PC-3 (cell line): ENCODE results near the gene CIC. TPM values are rescaled to one million over a fixed set of nuclear protein-coding genes. Genes with fewer than 3 reads are reported as not detected.

Source experiments
- ATAC-seq: fragments of 200-7000 bp; cut with Tn5 transposase; 2 replicates; pipeline ENCODE4 v1.9.1; 2020; ENCODE audit warnings: mild to moderate bottlenecking, moderate library complexity
- BruUV-seq: library from RNA; stranded (reverse); fragments of 400-500 nt; replicated peaks from 2 replicates; lab custom pipeline; 2021; lab: Mats Ljungman, UMichigan
- CTCF ChIA-PET: fragments of 300-600 bp; sonication (Branson Sonifier 250); formaldehyde crosslinking; loops from one replicate; lab custom pipeline; 2022; ENCODE audit warnings: antibody characterized with exemption; lab: Charles Lee
- POLR2A ChIA-PET: fragments of 300-600 bp; sonication (Branson Sonifier 250); formaldehyde crosslinking; loops from one replicate; lab custom pipeline; 2022; ENCODE audit warnings: antibody characterized with exemption; ENCODE audit not compliant: unreplicated experiment; lab: Charles Lee
- DNase-seq: peaks from one replicate; pipeline ENCODE4 v3.0.0-alpha.2; 2015
- H2AFZ ChIP-seq: fragments of 300-600 bp; sonication (generic); 2 replicates; pipeline ENCODE4 v1.6.0; 2016; ENCODE audit warnings: antibody characterized with exemption, low read length
- H3F3A ChIP-seq: fragments of 300-600 bp; sonication (generic); one replicate; pipeline ENCODE4 v1.6.0; 2017; ENCODE audit warnings: antibody characterized with exemption, low read length, control low read depth, mild to moderate bottlenecking; ENCODE audit not compliant: unreplicated experiment
- H3K27ac ChIP-seq: fragments of 300-600 bp; sonication (generic); 2 replicates; pipeline ENCODE4 v1.5.1; 2016; ENCODE audit warnings: mild to moderate bottlenecking, low read length
- H3K27me3 ChIP-seq: fragments of 300-600 bp; sonication (generic); 2 replicates; pipeline ENCODE4 v1.6.1; 2016; ENCODE audit warnings: low read length, mixed read lengths
- H3K36me3 ChIP-seq: fragments of 300-600 bp; sonication (generic); 2 replicates; pipeline ENCODE4 v1.6.1; 2016; ENCODE audit warnings: low read depth, mixed run types, low read length, mixed read lengths
- H3K4me1 ChIP-seq: fragments of 300-600 bp; sonication (generic); 2 replicates; pipeline ENCODE4 v1.5.1; 2016; ENCODE audit warnings: low read length; ENCODE audit not compliant: insufficient read depth
- H3K4me2 ChIP-seq: fragments of 300-600 bp; sonication (generic); 2 replicates; pipeline ENCODE4 v1.6.0; 2016; ENCODE audit warnings: low read length
- H3K4me3 ChIP-seq: fragments of 300-600 bp; sonication (generic); 2 replicates; pipeline ENCODE4 v1.5.1; 2016; ENCODE audit warnings: mild to moderate bottlenecking, low read length, mixed read lengths
- H3K79me2 ChIP-seq: fragments of 300-600 bp; sonication (generic); 2 replicates; pipeline ENCODE4 v1.6.1; 2017; ENCODE audit warnings: low read length, mixed read lengths
- H3K9ac ChIP-seq: fragments of 300-600 bp; sonication (generic); 2 replicates; pipeline ENCODE4 v1.6.0; 2016; ENCODE audit warnings: mild to moderate bottlenecking, low read length
- H3K9me2 ChIP-seq: fragments of 300-600 bp; sonication (generic); replicated peaks from 2 replicates; pipeline ENCODE4 v1.6.1; 2016; ENCODE audit warnings: mixed run types, low read length, mixed read lengths
- H3K9me3 ChIP-seq: fragments of 300-600 bp; sonication (generic); 2 replicates; pipeline ENCODE4 v1.6.1; 2016; ENCODE audit warnings: low read length, mixed read lengths
- H4K20me1 ChIP-seq: fragments of 300-600 bp; sonication (generic); 2 replicates; pipeline ENCODE4 v1.6.1; 2016; ENCODE audit warnings: low read length, mixed read lengths
- EZH2 ChIP-seq: fragments of 300-600 bp; sonication (generic); IDR thresholded peaks from one replicate; pipeline ENCODE4 v1.6.1; 2017; ENCODE audit warnings: antibody characterized with exemption, mild to moderate bottlenecking, low read length; ENCODE audit not compliant: unreplicated experiment
- EZH2phosphoT487 ChIP-seq: fragments of 300-600 bp; sonication (generic); IDR thresholded peaks from 2 replicates; pipeline ENCODE4 v1.6.1; 2018; ENCODE audit warnings: mild to moderate bottlenecking, antibody characterized with exemption, low read length, borderline replicate concordance
- intact Hi-C: fragments of 100-400 bp; cut with micrococcal nuclease; formaldehyde crosslinking; loops from 2 replicates; pipeline ENCODE4 v1.9.0; 2023
- total RNA-seq: library from RNA; depleted of rRNA; stranded (reverse); fragments of >200 nt; gene quantifications from 2 replicates; pipeline ENCODE4 v1.2.3, GENCODE V29; 2014
- TF ChIP-seq, protein P1 (sequence below): fragments of 300-600 bp; sonication (generic); conservative IDR thresholded peaks from 2 replicates; pipeline ENCODE4 v1.5.1; 2017; ENCODE audit warnings: antibody characterized with exemption, low read depth, mild to moderate bottlenecking, low read length

Gene CIC
- total RNA-seq, 1 experiment from 2014 or later = 9.8 TPM

GRCh38 chr19:42309686-42310085, 40.6 kb downstream of the CIC start:
- no peaks in the 10 kb centered on the region for H3K9me2 ChIP-seq
- no peaks in the 10 kb centered on the region for H4K20me1 ChIP-seq
- H3K4me3 ChIP-seq = no peak overlapping the region
- no peak overlapping the region for H2AFZ ChIP-seq
- POLR2A ChIA-PET = no interaction called here
- no peak for DNase-seq
- H3K9me3 ChIP-seq = no peaks in the 10 kb centered on the region
- no peaks in the 10 kb centered on the region for H3K27me3 ChIP-seq
- H3K4me1 ChIP-seq = no peaks in the 10 kb centered on the region
- ATAC-seq = no peak
- H3K36me3 ChIP-seq = no peaks in the 10 kb centered on the region
- H3K4me2 ChIP-seq = no peak overlapping the region
- H3K27ac ChIP-seq = no peak overlapping the region
- CTCF ChIA-PET = no interaction called here
- BruUV-seq = no TSS peak
- no peaks in the 10 kb centered on the region for H3K79me2 ChIP-seq
- no peak overlapping the region for H3K9ac ChIP-seq
- no peaks in the 10 kb centered on the region for H3F3A ChIP-seq
- no peak for TF ChIP-seq EZH2
- TF ChIP-seq EZH2phosphoT487 = no peak
- TF ChIP-seq, protein P1, sequence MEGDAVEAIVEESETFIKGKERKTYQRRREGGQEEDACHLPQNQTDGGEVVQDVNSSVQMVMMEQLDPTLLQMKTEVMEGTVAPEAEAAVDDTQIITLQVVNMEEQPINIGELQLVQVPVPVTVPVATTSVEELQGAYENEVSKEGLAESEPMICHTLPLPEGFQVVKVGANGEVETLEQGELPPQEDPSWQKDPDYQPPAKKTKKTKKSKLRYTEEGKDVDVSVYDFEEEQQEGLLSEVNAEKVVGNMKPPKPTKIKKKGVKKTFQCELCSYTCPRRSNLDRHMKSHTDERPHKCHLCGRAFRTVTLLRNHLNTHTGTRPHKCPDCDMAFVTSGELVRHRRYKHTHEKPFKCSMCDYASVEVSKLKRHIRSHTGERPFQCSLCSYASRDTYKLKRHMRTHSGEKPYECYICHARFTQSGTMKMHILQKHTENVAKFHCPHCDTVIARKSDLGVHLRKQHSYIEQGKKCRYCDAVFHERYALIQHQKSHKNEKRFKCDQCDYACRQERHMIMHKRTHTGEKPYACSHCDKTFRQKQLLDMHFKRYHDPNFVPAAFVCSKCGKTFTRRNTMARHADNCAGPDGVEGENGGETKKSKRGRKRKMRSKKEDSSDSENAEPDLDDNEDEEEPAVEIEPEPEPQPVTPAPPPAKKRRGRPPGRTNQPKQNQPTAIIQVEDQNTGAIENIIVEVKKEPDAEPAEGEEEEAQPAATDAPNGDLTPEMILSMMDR = no peak
- intact Hi-C loops = no loop called here

DNA sequence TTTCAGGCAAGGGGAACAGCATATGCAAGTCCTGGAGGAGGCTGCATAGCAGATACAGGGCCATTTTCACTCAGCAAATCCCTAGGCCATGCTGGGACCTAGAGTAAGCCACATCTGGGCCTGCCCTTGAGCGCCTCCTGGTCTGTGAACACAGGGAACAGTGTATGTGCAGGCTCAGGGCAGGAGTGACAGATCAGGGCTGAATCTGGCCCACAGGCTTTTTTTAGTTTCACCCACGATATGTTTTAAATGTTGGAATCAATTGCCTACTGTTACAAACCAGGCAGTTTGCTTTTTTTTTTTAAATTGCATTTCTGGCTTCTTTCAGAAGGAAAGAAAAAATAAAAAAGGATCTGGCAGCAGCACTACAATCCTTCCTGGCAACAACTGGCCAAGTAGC, 42.6 kb downstream of the CIC start:
- H3K4me1 ChIP-seq = no peaks in the 10 kb centered on the region
- H4K20me1 ChIP-seq = no peaks in the 10 kb centered on the region
- intact Hi-C loops = no loop called here
- H3K27ac ChIP-seq = no peak overlapping the region
- no peaks in the 10 kb centered on the region for H3K79me2 ChIP-seq
- no peaks in the 10 kb centered on the region for H3K9me3 ChIP-seq
- no peaks in the 10 kb centered on the region for H3K9me2 ChIP-seq
- ATAC-seq (no peak), DNase-seq (no peak)
- H3F3A ChIP-seq = no peaks in the 10 kb centered on the region
- H2AFZ ChIP-seq = no peak overlapping the region
- no peak for TF ChIP-seq EZH2
- no peak for TF ChIP-seq EZH2phosphoT487
- TF ChIP-seq, protein P1 = no peak
- BruUV-seq = no TSS peak
- no peak overlapping the region for H3K9ac ChIP-seq
- H3K27me3 ChIP-seq = no peaks in the 10 kb centered on the region
- ChIA-PET CTCF (no interaction called here), POLR2A (no interaction called here)
- H3K4me2 ChIP-seq = no peak overlapping the region
- H3K36me3 ChIP-seq = no peaks in the 10 kb centered on the region
- no peak overlapping the region for H3K4me3 ChIP-seq

DNA sequence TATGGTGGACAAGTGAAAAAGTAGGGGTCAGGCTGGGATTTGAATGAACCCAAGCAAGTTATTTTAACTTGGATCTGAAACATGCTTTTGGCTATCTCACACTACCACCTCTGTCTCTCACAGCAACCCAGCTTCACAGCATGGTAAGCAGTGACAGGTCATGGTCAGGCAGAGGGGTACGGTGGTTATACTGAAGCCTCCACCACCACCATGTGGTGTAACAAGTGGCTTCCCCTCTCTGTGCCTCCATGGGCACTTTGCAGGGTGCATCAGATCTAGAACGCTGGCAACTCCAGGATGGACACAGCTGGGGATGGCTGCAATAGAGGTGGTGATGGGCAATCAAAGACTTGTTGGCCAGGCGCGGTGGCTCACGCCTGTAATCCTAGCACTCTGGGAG, 43.3 kb downstream of the CIC start:
- Histone ChIP-seq H3K79me2 (no peaks in the 10 kb centered on the region), H4K20me1 (no peaks in the 10 kb centered on the region), H3K27me3 (no peaks in the 10 kb centered on the region), H3K4me2 (no peak overlapping the region), H3K9me3 (no peaks in the 10 kb centered on the region), H3K9me2 (no peaks in the 10 kb centered on the region), H3K9ac (no peak overlapping the region), H2AFZ (no peak overlapping the region), H3F3A (no peaks in the 10 kb centered on the region), H3K36me3 (no peaks in the 10 kb centered on the region), H3K27ac (no peak overlapping the region), H3K4me3 (no peak overlapping the region), H3K4me1 (no peaks in the 10 kb centered on the region)
- intact Hi-C loops = no loop called here
- no peak for ATAC-seq
- ChIA-PET POLR2A (no interaction called here), CTCF (no interaction called here)
- BruUV-seq = no TSS peak
- DNase-seq = no peak
- no peak for TF ChIP-seq EZH2phosphoT487
- TF ChIP-seq, protein P1 = no peak
- no peak for TF ChIP-seq EZH2
